ENCODE results near the gene ZNF580.

The ZNF580 gene

DNA sequence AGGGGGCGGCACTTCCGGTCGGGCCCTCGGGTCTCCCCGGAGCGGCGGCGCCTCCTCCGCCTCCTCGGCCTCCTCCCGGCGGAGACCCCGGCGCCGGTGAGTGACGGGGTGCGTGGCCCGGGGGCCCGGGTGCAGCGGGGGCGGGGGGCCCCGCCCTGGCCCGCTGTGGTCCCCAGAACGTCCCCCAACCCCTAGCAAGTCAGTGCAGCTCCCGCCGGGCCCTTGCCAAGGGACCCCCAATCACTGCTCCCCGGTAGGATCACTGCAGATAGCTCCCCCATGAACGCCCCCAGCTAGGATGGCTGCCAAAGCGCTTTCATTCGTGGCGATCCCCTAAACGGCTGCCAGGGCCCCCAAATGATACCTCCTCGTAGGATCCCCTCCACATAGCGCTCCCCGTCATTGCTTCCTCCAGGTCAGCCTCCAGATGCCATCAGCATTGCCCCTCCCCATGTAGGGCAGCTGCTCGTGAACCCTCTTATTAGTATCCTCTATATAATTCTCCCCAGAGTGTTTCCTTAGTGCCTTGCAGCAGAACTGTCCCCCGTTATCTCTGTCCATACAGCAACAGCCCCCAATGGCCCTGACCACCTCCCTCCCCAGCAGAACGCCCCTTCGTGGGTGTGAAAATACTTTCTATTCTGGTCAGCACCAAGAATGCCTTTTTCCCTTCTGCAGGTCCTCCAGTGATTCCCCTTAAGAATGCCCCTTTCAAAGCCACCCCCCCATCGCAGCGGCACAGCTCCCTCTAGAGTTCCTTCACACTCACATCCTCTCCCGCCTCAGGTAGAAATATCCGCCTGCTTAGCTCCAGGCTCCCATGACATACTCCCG lies 34.9 kb upstream of the ZNF580 start, which contains the start of gene ZNF865 (continued):
- TF ChIP-seq, protein P1, sequence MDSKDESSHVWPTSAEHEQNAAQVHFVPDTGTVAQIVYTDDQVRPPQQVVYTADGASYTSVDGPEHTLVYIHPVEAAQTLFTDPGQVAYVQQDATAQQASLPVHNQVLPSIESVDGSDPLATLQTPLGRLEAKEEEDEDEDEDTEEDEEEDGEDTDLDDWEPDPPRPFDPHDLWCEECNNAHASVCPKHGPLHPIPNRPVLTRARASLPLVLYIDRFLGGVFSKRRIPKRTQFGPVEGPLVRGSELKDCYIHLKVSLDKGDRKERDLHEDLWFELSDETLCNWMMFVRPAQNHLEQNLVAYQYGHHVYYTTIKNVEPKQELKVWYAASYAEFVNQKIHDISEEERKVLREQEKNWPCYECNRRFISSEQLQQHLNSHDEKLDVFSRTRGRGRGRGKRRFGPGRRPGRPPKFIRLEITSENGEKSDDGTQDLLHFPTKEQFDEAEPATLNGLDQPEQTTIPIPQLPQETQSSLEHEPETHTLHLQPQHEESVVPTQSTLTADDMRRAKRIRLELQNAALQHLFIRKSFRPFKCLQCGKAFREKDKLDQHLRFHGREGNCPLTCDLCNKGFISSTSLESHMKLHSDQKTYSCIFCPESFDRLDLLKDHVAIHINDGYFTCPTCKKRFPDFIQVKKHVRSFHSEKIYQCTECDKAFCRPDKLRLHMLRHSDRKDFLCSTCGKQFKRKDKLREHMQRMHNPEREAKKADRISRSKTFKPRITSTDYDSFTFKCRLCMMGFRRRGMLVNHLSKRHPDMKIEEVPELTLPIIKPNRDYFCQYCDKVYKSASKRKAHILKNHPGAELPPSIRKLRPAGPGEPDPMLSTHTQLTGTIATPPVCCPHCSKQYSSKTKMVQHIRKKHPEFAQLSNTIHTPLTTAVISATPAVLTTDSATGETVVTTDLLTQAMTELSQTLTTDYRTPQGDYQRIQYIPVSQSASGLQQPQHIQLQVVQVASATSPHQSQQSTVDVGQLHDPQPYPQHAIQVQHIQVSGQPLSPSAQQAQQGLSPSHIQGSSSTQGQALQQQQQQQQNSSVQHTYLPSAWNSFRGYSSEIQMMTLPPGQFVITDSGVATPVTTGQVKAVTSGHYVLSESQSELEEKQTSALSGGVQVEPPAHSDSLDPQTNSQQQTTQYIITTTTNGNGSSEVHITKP (tag by site-specific recombination; IDR thresholded peaks at IDR 0.05), result peak; percentile 57; the same call in 1 of the 2 replicates
- TF ChIP-seq TRIM28 (IDR thresholded peaks at IDR 0.05; ENCODE audit: borderline replicate concordance, low read length), result no peak
- TF ChIP-seq, protein P2, sequence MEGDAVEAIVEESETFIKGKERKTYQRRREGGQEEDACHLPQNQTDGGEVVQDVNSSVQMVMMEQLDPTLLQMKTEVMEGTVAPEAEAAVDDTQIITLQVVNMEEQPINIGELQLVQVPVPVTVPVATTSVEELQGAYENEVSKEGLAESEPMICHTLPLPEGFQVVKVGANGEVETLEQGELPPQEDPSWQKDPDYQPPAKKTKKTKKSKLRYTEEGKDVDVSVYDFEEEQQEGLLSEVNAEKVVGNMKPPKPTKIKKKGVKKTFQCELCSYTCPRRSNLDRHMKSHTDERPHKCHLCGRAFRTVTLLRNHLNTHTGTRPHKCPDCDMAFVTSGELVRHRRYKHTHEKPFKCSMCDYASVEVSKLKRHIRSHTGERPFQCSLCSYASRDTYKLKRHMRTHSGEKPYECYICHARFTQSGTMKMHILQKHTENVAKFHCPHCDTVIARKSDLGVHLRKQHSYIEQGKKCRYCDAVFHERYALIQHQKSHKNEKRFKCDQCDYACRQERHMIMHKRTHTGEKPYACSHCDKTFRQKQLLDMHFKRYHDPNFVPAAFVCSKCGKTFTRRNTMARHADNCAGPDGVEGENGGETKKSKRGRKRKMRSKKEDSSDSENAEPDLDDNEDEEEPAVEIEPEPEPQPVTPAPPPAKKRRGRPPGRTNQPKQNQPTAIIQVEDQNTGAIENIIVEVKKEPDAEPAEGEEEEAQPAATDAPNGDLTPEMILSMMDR (tag by site-specific recombination; IDR thresholded peaks at IDR 0.05), result peak; percentile 95
- TF ChIP-seq HOXC10 (CRISPR knock-in tag; IDR thresholded peaks at IDR 0.05), result no peak
- no peak for TF ChIP-seq ZNF221 (tag by site-specific recombination; IDR thresholded peaks at IDR 0.05; ENCODE audit: borderline replicate concordance)
- no peak for TF ChIP-seq ZNF777 (tag by site-specific recombination; IDR thresholded peaks at IDR 0.05; ENCODE audit: borderline replicate concordance)
- no peak for TF ChIP-seq SCRT2 (tag by site-specific recombination; IDR thresholded peaks at IDR 0.05)
- no peak for TF ChIP-seq SALL2 (tag by site-specific recombination; IDR thresholded peaks at IDR 0.05; ENCODE audit: borderline replicate concordance)
- peak; percentile 36; the same call in 1 of the 2 replicates for TF ChIP-seq EGR2 (tag by site-specific recombination; IDR thresholded peaks at IDR 0.05; ENCODE audit: low read depth)
- TF ChIP-seq ZNF121 (tag by site-specific recombination; IDR thresholded peaks at IDR 0.05), result no peak
- TF ChIP-seq, protein P3, sequence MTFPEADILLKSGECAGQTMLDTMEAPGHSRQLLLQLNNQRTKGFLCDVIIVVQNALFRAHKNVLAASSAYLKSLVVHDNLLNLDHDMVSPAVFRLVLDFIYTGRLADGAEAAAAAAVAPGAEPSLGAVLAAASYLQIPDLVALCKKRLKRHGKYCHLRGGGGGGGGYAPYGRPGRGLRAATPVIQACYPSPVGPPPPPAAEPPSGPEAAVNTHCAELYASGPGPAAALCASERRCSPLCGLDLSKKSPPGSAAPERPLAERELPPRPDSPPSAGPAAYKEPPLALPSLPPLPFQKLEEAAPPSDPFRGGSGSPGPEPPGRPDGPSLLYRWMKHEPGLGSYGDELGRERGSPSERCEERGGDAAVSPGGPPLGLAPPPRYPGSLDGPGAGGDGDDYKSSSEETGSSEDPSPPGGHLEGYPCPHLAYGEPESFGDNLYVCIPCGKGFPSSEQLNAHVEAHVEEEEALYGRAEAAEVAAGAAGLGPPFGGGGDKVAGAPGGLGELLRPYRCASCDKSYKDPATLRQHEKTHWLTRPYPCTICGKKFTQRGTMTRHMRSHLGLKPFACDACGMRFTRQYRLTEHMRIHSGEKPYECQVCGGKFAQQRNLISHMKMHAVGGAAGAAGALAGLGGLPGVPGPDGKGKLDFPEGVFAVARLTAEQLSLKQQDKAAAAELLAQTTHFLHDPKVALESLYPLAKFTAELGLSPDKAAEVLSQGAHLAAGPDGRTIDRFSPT (tag by site-specific recombination; IDR thresholded peaks at IDR 0.05), result peak; percentile 64; the same call in 1 of the 2 replicates
- no peak for TF ChIP-seq ZSCAN23 (tag by site-specific recombination; IDR thresholded peaks at IDR 0.05)
- TF ChIP-seq ZNF2 (tag by site-specific recombination; IDR thresholded peaks at IDR 0.05), result peak; percentile 94
- TF ChIP-seq ZNF391 (tag by site-specific recombination; IDR thresholded peaks at IDR 0.05; ENCODE audit: borderline replicate concordance, low read depth), result no peak
- peak; percentile 41; the same call in 1 of the 2 replicates for TF ChIP-seq SP7 (tag by site-specific recombination; IDR thresholded peaks at IDR 0.05)
- no peak for TF ChIP-seq ZNF596 (tag by site-specific recombination; IDR thresholded peaks at IDR 0.05)
- TF ChIP-seq ZBTB17 (tag by site-specific recombination; IDR thresholded peaks at IDR 0.05), result peak; percentile 75
- TF ChIP-seq ZNF211 (tag by site-specific recombination; IDR thresholded peaks at IDR 0.05; ENCODE audit: low read depth), result no peak
- peak; percentile 84 for TF ChIP-seq ZNF654 (tag by site-specific recombination; IDR thresholded peaks at IDR 0.05; ENCODE audit: low read depth)
- peak; percentile 50; the same call in 1 of the 2 replicates for TF ChIP-seq IKZF3 (tag by site-specific recombination; IDR thresholded peaks at IDR 0.05)
- TF ChIP-seq OSR2 (tag by site-specific recombination; IDR thresholded peaks at IDR 0.05), result no peak
- peak; percentile 65 for TF ChIP-seq GLIS2 (tag by site-specific recombination; IDR thresholded peaks at IDR 0.05)
- TF ChIP-seq ZEB2 (tag by site-specific recombination; IDR thresholded peaks at IDR 0.05), result 0 out of 2 replicates have a peak, but pooled peaks have one; percentile 47
- peak; percentile 44; the same call in 1 of the 2 replicates for TF ChIP-seq ZNF394 (tag by site-specific recombination; IDR thresholded peaks at IDR 0.05; ENCODE audit: borderline replicate concordance)
- no peak for TF ChIP-seq ZNF10 (tag by site-specific recombination; IDR thresholded peaks at IDR 0.05)
- no peak for TF ChIP-seq ZNF785 (tag by site-specific recombination; IDR thresholded peaks at IDR 0.05)
- no peak for TF ChIP-seq ZNF585B (tag by site-specific recombination; IDR thresholded peaks at IDR 0.05)
- no peak for TF ChIP-seq ZNF791 (tag by site-specific recombination; IDR thresholded peaks at IDR 0.05)
- no peak for TF ChIP-seq ZNF214 (tag by site-specific recombination; IDR thresholded peaks at IDR 0.05; ENCODE audit: borderline replicate concordance)
- TF ChIP-seq, protein P4, sequence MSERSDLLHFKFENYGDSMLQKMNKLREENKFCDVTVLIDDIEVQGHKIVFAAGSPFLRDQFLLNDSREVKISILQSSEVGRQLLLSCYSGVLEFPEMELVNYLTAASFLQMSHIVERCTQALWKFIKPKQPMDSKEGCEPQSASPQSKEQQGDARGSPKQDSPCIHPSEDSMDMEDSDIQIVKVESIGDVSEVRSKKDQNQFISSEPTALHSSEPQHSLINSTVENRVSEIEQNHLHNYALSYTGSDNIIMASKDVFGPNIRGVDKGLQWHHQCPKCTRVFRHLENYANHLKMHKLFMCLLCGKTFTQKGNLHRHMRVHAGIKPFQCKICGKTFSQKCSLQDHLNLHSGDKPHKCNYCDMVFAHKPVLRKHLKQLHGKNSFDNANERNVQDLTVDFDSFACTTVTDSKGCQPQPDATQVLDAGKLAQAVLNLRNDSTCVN (tag by site-specific recombination; optimal IDR thresholded peaks at IDR 0.05), result no peak
- TF ChIP-seq ZNF311 (tag by site-specific recombination; IDR thresholded peaks at IDR 0.05; ENCODE audit: borderline replicate concordance), result no peak

Data from HEK293 (cell line).